ENCODE measurements around the gene TENM4. TPM values are rescaled to one million over a fixed set of nuclear protein-coding genes. Genes with fewer than 3 reads are reported as not detected.

Gene TENM4
- total and polyA plus RNA-seq, 2 of the 13 experiments (the other 11 are each of a cell fraction or from before 2014, with no cell fraction given): not detected

GRCh38 chr11:79377406-79377805 is 63.4 kb downstream of the TENM4 start:
- Histone ChIP-seq H3K36me3 (replicated peaks in 1 of 2; ENCODE audit: control insufficient read depth in 1 of 2, insufficient read depth in 2 of 2, low read length in 2 of 2) (no peaks in the 10 kb centered on the region), H3K27ac (ENCODE audit: extremely low read length, insufficient read depth, low read length) (no peak overlapping the region), H2AFZ (ENCODE audit: low read length) (no peak overlapping the region), H3K79me2 (ENCODE audit: insufficient read depth, low read length) (no peaks in the 10 kb centered on the region), H3K4me3 (replicated peaks in 1 of 3; ENCODE audit: insufficient read depth in 1 of 3, low read depth in 2 of 3, low read length in 3 of 3) (no peak overlapping the region), H4K20me1 (ENCODE audit: insufficient read depth, low read length) (no peaks in the 10 kb centered on the region), H3K4me1 (ENCODE audit: insufficient read depth, low read length) (no peaks in the 10 kb centered on the region), H3K4me2 (ENCODE audit: low read depth, low read length) (no peak overlapping the region), H3K9ac (ENCODE audit: insufficient read depth, low read depth, low read length) (no peak overlapping the region), H3K9me3 (ENCODE audit: low read length) (no peaks in the 10 kb centered on the region), H3K27me3 (ENCODE audit: control insufficient read depth in 1 of 2, insufficient read depth in 2 of 2, low read length in 2 of 2) (no peaks in the 10 kb centered on the region)
- ChIA-PET POLR2A (no interaction called here), CTCF (ENCODE audit: low intra/inter-chr PET ratio, low total read pairs) (no interaction called here)
- in situ Hi-C loops (cut with HindIII; ENCODE audit: extremely low pct_ligation_motif_present, low pct_unique_long_range_greater_than_20kb) (no loop called here), intact Hi-C loops (cut with micrococcal nuclease; ENCODE audit: unreplicated experiment) (no loop called here)
- DNase-seq (ENCODE audit: low spot score) (no peak), ATAC-seq (no peak), FAIRE-seq (no peak)
- TF ChIP-seq ZNF577 (CRISPR knock-in tag; IDR thresholded peaks at IDR 0.05; ENCODE audit: borderline replicate concordance, low read depth): no peak
- no TSS peak for BruUV-seq (replicated peaks)
- 12% methylated on average over 2 of the region's 2 CpGs for WGBS (ENCODE audit: low lambda C conversion rate)

DNA sequence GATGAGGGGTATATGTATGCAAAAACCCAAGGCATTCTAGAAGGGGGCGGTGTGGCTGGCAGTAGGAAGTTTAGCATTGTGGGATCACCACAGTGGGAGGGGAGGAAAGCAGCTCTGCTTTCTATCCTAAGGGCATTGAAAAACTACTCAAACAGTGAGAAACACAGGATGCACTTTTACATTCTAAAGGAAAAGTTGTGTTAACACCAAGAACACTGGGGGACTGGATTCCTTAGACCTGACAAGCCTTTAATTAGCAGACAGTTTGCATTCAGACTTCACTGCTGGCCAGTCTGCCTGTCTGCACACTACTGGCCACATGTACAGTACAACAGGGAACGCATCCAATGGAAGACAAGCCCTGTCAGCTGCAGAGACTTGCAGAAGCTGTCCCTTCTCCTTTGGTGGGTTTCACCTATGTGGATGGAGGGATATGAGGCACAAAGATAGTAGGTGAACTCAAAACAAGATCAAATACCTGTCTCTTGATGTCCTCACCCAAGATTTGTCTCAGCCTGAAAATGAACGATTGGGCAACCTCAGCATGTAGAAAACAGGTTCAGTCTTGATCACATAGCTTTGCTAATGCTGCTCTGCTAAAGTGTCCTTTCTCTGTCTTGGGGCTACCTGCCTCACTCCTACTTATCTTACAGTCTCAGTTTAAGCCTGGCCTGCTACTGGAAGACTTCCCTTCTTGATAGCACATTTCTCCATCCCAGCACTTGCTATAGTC is 64.8 kb downstream of the TENM4 start:
- no peak for FAIRE-seq
- TF ChIP-seq, protein P1, sequence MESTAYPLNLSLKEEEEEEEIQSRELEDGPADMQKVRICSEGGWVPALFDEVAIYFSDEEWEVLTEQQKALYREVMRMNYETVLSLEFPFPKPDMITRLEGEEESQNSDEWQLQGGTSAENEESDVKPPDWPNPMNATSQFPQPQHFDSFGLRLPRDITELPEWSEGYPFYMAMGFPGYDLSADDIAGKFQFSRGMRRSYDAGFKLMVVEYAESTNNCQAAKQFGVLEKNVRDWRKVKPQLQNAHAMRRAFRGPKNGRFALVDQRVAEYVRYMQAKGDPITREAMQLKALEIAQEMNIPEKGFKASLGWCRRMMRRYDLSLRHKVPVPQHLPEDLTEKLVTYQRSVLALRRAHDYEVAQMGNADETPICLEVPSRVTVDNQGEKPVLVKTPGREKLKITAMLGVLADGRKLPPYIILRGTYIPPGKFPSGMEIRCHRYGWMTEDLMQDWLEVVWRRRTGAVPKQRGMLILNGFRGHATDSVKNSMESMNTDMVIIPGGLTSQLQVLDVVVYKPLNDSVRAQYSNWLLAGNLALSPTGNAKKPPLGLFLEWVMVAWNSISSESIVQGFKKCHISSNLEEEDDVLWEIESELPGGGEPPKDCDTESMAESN (CRISPR knock-in tag; conservative IDR thresholded peaks at IDR 0.05): no peak
- TF ChIP-seq, protein P2, sequence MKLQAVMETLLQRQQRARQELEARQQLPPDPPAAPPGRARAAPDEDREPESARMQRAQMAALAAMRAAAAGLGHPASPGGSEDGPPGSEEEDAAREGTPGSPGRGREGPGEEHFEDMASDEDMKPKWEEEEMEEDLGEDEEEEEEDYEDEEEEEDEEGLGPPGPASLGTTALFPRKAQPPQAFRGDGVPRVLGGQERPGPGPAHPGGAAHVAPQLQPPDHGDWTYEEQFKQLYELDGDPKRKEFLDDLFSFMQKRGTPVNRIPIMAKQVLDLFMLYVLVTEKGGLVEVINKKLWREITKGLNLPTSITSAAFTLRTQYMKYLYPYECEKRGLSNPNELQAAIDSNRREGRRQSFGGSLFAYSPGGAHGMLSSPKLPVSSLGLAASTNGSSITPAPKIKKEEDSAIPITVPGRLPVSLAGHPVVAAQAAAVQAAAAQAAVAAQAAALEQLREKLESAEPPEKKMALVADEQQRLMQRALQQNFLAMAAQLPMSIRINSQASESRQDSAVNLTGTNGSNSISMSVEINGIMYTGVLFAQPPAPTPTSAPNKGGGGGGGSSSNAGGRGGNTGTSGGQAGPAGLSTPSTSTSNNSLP (IDR thresholded peaks at IDR 0.05; ENCODE audit: low read depth, low read length): no peak
- TF ChIP-seq ZNF615 (CRISPR knock-in tag; IDR thresholded peaks at IDR 0.05; ENCODE audit: borderline replicate concordance): no peak
- no peak for TF ChIP-seq RBFOX2 (IDR thresholded peaks at IDR 0.05; ENCODE audit: low read depth, low read length)
- no peak for TF ChIP-seq KDM3A (CRISPR knock-in tag; IDR thresholded peaks at IDR 0.05; ENCODE audit: low read depth)
- TF ChIP-seq, protein P3, sequence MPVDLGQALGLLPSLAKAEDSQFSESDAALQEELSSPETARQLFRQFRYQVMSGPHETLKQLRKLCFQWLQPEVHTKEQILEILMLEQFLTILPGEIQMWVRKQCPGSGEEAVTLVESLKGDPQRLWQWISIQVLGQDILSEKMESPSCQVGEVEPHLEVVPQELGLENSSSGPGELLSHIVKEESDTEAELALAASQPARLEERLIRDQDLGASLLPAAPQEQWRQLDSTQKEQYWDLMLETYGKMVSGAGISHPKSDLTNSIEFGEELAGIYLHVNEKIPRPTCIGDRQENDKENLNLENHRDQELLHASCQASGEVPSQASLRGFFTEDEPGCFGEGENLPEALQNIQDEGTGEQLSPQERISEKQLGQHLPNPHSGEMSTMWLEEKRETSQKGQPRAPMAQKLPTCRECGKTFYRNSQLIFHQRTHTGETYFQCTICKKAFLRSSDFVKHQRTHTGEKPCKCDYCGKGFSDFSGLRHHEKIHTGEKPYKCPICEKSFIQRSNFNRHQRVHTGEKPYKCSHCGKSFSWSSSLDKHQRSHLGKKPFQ (CRISPR knock-in tag; IDR thresholded peaks at IDR 0.05; ENCODE audit: insufficient replicate concordance): no peak
- no peak for TF ChIP-seq SSRP1 (CRISPR knock-in tag; IDR thresholded peaks at IDR 0.05)
- TF ChIP-seq MXI1 (IDR thresholded peaks at IDR 0.05; ENCODE audit: borderline replicate concordance, low read depth, low read length): no peak
- no peak for TF ChIP-seq RXRA (CRISPR knock-in tag; IDR thresholded peaks at IDR 0.05)
- no peak for TF ChIP-seq RCOR2 (CRISPR knock-in tag; IDR thresholded peaks at IDR 0.05)

More for the DNA sequence above, 64.8 kb downstream of the TENM4 start:
- 10% methylated on average over 2 of the region's 3 CpGs for WGBS (ENCODE audit: low lambda C conversion rate)
- Histone ChIP-seq H4K20me1 (ENCODE audit: insufficient read depth, low read length) (no peaks in the 10 kb centered on the region), H3K4me2 (ENCODE audit: low read depth, low read length) (no peak overlapping the region), H3K27ac (ENCODE audit: extremely low read length, insufficient read depth, low read length) (no peak overlapping the region), H3K27me3 (ENCODE audit: control insufficient read depth in 1 of 2, insufficient read depth in 2 of 2, low read length in 2 of 2) (no peaks in the 10 kb centered on the region), H3K9ac (ENCODE audit: insufficient read depth, low read depth, low read length) (no peak overlapping the region), H3K4me3 (replicated peaks in 1 of 3; ENCODE audit: insufficient read depth in 1 of 3, low read depth in 2 of 3, low read length in 3 of 3) (no peak overlapping the region), H3K9me3 (ENCODE audit: low read length) (no peaks in the 10 kb centered on the region), H3K79me2 (ENCODE audit: insufficient read depth, low read length) (no peaks in the 10 kb centered on the region), H2AFZ (ENCODE audit: low read length) (no peak overlapping the region), H3K36me3 (replicated peaks in 1 of 2; ENCODE audit: control insufficient read depth in 1 of 2, insufficient read depth in 2 of 2, low read length in 2 of 2) (no peaks in the 10 kb centered on the region), H3K4me1 (ENCODE audit: insufficient read depth, low read length) (no peaks in the 10 kb centered on the region)
- in situ Hi-C loops (cut with HindIII; ENCODE audit: extremely low pct_ligation_motif_present, low pct_unique_long_range_greater_than_20kb) (no loop called here), intact Hi-C loops (cut with micrococcal nuclease; ENCODE audit: unreplicated experiment) (no loop called here)
- ChIA-PET CTCF (ENCODE audit: low intra/inter-chr PET ratio, low total read pairs) (no interaction called here), POLR2A (no interaction called here)
- no peak for ATAC-seq
- no peak for DNase-seq (ENCODE audit: low spot score)
- BruUV-seq (replicated peaks): no TSS peak

All from HepG2 (cell line).